HepG2 (cell line): Measurements from ENCODE around the gene OSR1. TPM values are rescaled to one million over a fixed set of nuclear protein-coding genes. Genes with fewer than 3 reads are reported as not detected.

ENCODE experiments used
- HMG20B ChIP-seq: conservative IDR thresholded peaks from 2 replicates; pipeline ENCODE4 v1.6.1; 2016; ENCODE audit warnings: missing genetic modification reagents, missing compliant biosample characterization
- KDM3A ChIP-seq: IDR thresholded peaks from 2 replicates; pipeline ENCODE4 v1.6.1; 2018; ENCODE audit warnings: low read depth, missing compliant biosample characterization
- NCOA5 ChIP-seq: sonication (generic); formaldehyde crosslinking; IDR thresholded peaks from 2 replicates; pipeline ENCODE4 v1.4.0; 2020; ENCODE audit warnings: missing genetic modification reagents
- SMYD3 ChIP-seq: sonication (generic); formaldehyde crosslinking; IDR thresholded peaks from 2 replicates; pipeline ENCODE4 v1.8.1; 2023; ENCODE audit warnings: mild to moderate bottlenecking, missing genetic modification reagents
- SRF ChIP-seq: IDR thresholded peaks from 2 replicates; pipeline ENCODE4 v1.6.1; 2011; ENCODE audit warnings: mild to moderate bottlenecking, low read depth, low read length, moderate library complexity
- SUZ12 ChIP-seq: fragments of 150-350 bp; IDR thresholded peaks from 2 replicates; pipeline ENCODE4 v1.6.1; 2014; ENCODE audit warnings: low read depth, low read length
- ZNF563 ChIP-seq: sonication (generic); formaldehyde crosslinking; IDR thresholded peaks from 2 replicates; pipeline ENCODE4 v1.8.0; 2022; ENCODE audit warnings: mild to moderate bottlenecking, moderate library complexity, missing genetic modification reagents
- ZSCAN9 ChIP-seq: IDR thresholded peaks from 2 replicates; pipeline ENCODE4 v1.6.1; 2016; ENCODE audit warnings: borderline replicate concordance
- polyA plus RNA-seq, 8 experiments: library from polyadenylated mRNA; depleted of rRNA in 3 of 8; stranded (reverse) in 7 of 8; unstranded in 1 of 8; fragments of >200 nt; fragmentation: Illumina TruSeq in 4 of 8; extraction: Trizol in 4 of 8; gene quantifications; 2 replicates each; pipeline versions ENCODE4 v1.2.1 to v1.2.3, GENCODE V29; 2011 to 2016; ENCODE audit warnings: low read depth in 4 of 8, missing spikeins in 1 of 8, mixed read lengths in 1 of 8; ENCODE audit not compliant: insufficient read depth in 1 of 8
- total RNA-seq, 5 experiments: library from RNA; depleted of rRNA; stranded (reverse); fragments of >200 nt; fragmentation: Illumina TruSeq; extraction: Trizol; gene quantifications; 2 replicates each; pipeline ENCODE4 v1.2.3, GENCODE V29; 2016; ENCODE audit warnings: low read depth in 1 of 5
- TF ChIP-seq, protein P1 (sequence below): sonication (generic); formaldehyde crosslinking; IDR thresholded peaks from 2 replicates; pipeline ENCODE4 v1.5.0; 2020; ENCODE audit warnings: mild to moderate bottlenecking, missing genetic modification reagents
- TF ChIP-seq, protein P2 (sequence below): sonication (generic); formaldehyde crosslinking; IDR thresholded peaks from 2 replicates; pipeline ENCODE4 v1.5.1; 2020; ENCODE audit warnings: mild to moderate bottlenecking, missing genetic modification reagents, borderline replicate concordance

OSR1 gene
- total and polyA plus RNA-seq, 2 of the 13 experiments (the other 11 are each of a cell fraction or from before 2014, with no cell fraction given) = 0.63 to 1.1 TPM

DNA sequence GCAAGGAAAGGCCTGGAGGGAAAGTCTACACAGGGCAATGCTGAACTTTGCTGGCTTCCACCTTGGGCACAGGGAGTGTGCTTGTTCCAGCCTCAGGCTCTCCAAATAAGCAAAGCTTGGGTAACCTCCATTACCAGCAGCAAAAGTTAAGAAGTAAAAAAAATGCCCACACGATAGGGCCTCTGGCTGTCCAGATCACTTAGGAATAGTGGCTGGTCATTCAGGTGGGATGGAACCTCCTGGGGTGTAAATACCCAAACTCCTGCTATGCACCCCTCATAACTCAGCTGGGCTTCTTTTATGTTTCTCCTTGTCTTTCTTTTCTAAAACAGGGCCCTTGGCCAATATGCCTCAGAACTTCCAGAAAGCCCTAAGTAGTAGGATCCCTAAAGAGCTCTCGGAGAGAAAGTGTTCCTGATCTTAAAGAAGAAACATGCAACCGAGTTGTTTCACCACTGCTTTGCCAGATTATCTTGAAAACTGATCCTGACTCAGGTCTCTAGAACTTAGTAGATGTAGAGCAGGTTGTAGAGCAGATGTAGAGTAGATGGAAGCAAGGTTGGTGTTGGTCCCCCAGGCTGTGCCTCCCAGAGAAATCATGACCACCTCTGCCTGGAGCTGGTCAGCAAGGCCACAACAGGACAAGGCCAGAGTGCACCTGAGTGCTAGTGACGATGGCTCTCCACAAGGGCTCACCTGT, 2.0 kb upstream of the OSR1 start (continued):
- TF ChIP-seq, protein P1, sequence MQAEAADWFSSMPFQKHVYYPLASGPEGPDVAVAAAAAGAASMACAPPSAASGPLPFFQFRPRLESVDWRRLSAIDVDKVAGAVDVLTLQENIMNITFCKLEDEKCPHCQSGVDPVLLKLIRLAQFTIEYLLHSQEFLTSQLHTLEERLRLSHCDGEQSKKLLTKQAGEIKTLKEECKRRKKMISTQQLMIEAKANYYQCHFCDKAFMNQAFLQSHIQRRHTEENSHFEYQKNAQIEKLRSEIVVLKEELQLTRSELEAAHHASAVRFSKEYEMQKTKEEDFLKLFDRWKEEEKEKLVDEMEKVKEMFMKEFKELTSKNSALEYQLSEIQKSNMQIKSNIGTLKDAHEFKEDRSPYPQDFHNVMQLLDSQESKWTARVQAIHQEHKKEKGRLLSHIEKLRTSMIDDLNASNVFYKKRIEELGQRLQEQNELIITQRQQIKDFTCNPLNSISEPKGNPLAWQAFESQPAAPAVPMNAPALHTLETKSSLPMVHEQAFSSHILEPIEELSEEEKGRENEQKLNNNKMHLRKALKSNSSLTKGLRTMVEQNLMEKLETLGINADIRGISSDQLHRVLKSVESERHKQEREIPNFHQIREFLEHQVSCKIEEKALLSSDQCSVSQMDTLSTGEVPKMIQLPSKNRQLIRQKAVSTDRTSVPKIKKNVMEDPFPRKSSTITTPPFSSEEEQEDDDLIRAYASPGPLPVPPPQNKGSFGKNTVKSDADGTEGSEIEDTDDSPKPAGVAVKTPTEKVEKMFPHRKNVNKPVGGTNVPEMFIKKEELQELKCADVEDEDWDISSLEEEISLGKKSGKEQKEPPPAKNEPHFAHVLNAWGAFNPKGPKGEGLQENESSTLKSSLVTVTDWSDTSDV (CRISPR knock-in tag) = no peak
- no peak for TF ChIP-seq ZSCAN9 (CRISPR knock-in tag)
- no peak for TF ChIP-seq SMYD3 (CRISPR knock-in tag)
- no peak for TF ChIP-seq KDM3A (CRISPR knock-in tag)
- TF ChIP-seq HMG20B (CRISPR knock-in tag) = no peak
- no peak for TF ChIP-seq SRF
- TF ChIP-seq NCOA5 = no peak
- no peak for TF ChIP-seq ZNF563 (CRISPR knock-in tag)
- TF ChIP-seq SUZ12 = no peak
- TF ChIP-seq, protein P2, sequence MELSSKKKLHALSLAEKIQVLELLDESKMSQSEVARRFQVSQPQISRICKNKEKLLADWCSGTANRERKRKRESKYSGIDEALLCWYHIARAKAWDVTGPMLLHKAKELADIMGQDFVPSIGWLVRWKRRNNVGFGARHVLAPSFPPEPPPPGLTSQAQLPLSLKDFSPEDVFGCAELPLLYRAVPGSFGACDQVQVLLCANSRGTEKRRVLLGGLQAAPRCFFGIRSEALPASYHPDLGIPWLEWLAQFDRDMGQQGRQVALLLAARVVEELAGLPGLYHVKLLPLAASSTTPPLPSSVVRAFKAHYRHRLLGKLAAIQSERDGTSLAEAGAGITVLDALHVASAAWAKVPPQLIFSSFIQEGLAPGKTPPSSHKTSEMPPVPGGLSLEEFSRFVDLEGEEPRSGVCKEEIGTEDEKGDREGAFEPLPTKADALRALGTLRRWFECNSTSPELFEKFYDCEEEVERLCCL = no peak
